ENCODE results near the gene IQGAP3.

DNA sequence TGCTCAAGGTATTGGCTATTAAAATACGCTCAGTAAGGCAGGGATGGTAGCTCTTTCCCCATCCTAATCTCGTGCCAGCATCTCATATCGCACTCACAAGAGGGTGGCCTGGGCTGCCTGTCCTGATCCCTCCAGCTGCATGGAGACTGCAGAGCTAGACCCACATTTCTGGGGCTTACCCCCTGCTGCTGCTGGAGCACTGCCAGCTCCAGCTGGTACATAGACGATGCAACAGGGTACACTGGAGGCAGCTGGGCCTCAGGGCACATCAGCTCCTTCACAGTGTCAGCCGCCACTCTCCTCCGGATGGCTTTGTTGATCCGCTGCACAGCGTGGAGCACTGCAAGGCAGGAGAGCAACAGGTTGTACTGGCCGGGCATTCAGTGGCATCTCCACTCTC is 16.0 kb downstream of the IQGAP3 start:
- TF ChIP-seq, protein P1, sequence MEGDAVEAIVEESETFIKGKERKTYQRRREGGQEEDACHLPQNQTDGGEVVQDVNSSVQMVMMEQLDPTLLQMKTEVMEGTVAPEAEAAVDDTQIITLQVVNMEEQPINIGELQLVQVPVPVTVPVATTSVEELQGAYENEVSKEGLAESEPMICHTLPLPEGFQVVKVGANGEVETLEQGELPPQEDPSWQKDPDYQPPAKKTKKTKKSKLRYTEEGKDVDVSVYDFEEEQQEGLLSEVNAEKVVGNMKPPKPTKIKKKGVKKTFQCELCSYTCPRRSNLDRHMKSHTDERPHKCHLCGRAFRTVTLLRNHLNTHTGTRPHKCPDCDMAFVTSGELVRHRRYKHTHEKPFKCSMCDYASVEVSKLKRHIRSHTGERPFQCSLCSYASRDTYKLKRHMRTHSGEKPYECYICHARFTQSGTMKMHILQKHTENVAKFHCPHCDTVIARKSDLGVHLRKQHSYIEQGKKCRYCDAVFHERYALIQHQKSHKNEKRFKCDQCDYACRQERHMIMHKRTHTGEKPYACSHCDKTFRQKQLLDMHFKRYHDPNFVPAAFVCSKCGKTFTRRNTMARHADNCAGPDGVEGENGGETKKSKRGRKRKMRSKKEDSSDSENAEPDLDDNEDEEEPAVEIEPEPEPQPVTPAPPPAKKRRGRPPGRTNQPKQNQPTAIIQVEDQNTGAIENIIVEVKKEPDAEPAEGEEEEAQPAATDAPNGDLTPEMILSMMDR (IDR thresholded peaks at IDR 0.05; ENCODE audit: low read depth, low read length): no peak
- no peak for TF ChIP-seq EZH2phosphoT487 (IDR thresholded peaks at IDR 0.05; ENCODE audit: low read depth)
